MCF 10A (cell line): Measurements from ENCODE around the gene ATP13A1. TPM values are rescaled to one million over a fixed set of nuclear protein-coding genes. Genes with fewer than 3 reads are reported as not detected.

Experiments used
- BruUV-seq: library from RNA; stranded (reverse); fragments of 400-500 nt; replicated peaks from 2 replicates; lab custom pipeline; 2021; lab: Mats Ljungman, UMichigan
- CTCF ChIA-PET: fragments of 300-600 bp; sonication (Branson Sonifier 250); formaldehyde crosslinking; extraction: SDS; loops from one replicate; lab custom pipeline; 2021; ENCODE audit warnings: antibody characterized with exemption, inconsistent platforms; lab: Yijun Ruan, JAX
- POLR2A ChIA-PET: fragments of 300-600, 350-650 bp; sonication (Branson Sonifier 250); formaldehyde crosslinking; extraction: SDS; loops from one replicate; lab custom pipeline; 2020; ENCODE audit warnings: antibody characterized with exemption, inconsistent platforms; lab: Yijun Ruan, JAX
- DNase-seq: peaks from one replicate; pipeline ENCODE4 v3.0.0-alpha.2; 2018; ENCODE audit not compliant: unreplicated experiment
- H3K27ac Mint-ChIP-seq: one replicate; pipeline ENCODE4 v1.8.0; 2022; ENCODE audit warnings: mild to moderate bottlenecking, low read depth, mixed read lengths; ENCODE audit not compliant: unreplicated experiment
- H3K27me3 Mint-ChIP-seq: one replicate; pipeline ENCODE4 v1.8.0; 2022; ENCODE audit warnings: mixed read lengths; ENCODE audit not compliant: insufficient read depth, unreplicated experiment
- H3K36me3 Mint-ChIP-seq: one replicate; pipeline ENCODE4 v1.8.0; 2022; ENCODE audit warnings: mild to moderate bottlenecking, moderate library complexity, mixed read lengths; ENCODE audit not compliant: insufficient read depth, unreplicated experiment
- H3K4me1 Mint-ChIP-seq: one replicate; pipeline ENCODE4 v1.8.0; 2022; ENCODE audit warnings: mixed read lengths; ENCODE audit not compliant: insufficient read depth, unreplicated experiment
- H3K4me3 Mint-ChIP-seq: one replicate; pipeline ENCODE4 v1.8.0; 2022; ENCODE audit warnings: mild to moderate bottlenecking, moderate library complexity, mixed read lengths; ENCODE audit not compliant: unreplicated experiment
- H3K9me3 Mint-ChIP-seq: one replicate; pipeline ENCODE4 v1.8.0; 2022; ENCODE audit warnings: mixed read lengths; ENCODE audit not compliant: unreplicated experiment
- intact Hi-C: fragments of 100-400 bp; cut with micrococcal nuclease; formaldehyde crosslinking; loops from 2 replicates; pipeline ENCODE4 v1.14.1; 2022
- total RNA-seq: library from RNA; stranded (reverse); gene quantifications from 2 replicates; pipeline ENCODE4 v1.2.3, GENCODE V29; 2022
- TF ChIP-seq, protein P1 (sequence below): fragments of 200-600 bp; IDR thresholded peaks from one replicate; pipeline ENCODE4 v1.8.0; 2022; ENCODE audit warnings: antibody characterized with exemption, mild to moderate bottlenecking; ENCODE audit not compliant: unreplicated experiment

ATP13A1 gene
- total RNA-seq, 1 experiment from 2014 or later, result 63.9 TPM

DNA sequence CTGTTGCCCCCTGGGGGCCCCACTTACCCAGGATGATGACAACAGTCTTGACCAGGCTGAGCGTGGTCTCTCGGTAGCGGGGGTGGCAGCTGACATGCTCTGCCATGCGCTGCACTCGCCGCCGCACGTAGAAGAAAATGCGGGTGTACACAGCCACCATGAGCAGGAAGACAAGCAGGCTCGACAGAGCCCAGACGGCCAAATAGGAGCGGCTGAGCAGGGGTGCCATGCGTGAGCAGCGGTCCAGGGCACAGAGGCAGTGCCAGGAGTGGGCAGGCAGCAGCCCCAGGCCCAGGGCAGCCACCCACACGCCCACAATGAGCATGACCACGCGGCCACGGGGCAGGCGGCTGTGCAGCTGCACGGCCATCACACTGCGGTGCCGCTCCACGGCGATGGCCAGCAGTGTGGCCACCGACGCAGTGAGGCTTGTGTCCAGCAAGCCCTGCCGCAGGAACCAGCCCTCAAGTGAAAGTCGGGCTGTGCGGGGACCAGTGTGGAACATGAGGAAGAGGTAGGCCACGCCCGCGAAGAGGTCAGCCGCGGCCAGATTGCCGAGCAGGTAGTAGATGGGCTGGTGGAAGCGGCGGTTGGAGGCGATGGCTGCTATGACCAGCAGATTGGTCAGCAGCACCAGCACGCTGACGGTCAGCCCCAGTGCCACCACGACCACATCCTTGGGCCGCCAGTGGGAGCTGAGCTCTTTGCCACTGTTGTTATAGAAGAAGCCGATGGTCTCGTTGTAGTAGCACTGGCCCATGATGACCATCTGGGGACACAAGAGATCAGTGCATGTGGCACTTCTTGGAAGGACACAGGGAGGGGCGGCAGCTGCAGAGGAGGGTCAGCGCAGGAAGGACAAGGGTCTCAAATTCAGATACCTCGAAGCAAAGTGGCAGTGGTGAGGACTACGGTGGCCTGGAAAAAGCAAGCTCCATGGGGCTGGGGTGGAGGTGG lies 36.7 kb downstream of the ATP13A1 start:
- peaks cover 29% of the 10 kb centered on the region for H3K36me3 Mint-ChIP-seq
- peak overlapping the region; percentile 37 for H3K27ac Mint-ChIP-seq
- peak overlapping the region; percentile 75 for H3K4me3 Mint-ChIP-seq
- CTCF ChIA-PET, result interaction anchor here (0.6 to 2.1 kb wide), 4 partner anchors 21 to 94 kb away, joined by 3 to 9 read pairs (median 3); no protein-coding TSS in a partner anchor
- intact Hi-C loops, result loop anchor here (5.0 kb wide), 1 partner anchor 74 kb away; no protein-coding TSS in a partner anchor
- H3K4me1 Mint-ChIP-seq, result peaks cover 13% of the 10 kb centered on the region
- no peaks in the 10 kb centered on the region for H3K27me3 Mint-ChIP-seq
- TF ChIP-seq, protein P1, sequence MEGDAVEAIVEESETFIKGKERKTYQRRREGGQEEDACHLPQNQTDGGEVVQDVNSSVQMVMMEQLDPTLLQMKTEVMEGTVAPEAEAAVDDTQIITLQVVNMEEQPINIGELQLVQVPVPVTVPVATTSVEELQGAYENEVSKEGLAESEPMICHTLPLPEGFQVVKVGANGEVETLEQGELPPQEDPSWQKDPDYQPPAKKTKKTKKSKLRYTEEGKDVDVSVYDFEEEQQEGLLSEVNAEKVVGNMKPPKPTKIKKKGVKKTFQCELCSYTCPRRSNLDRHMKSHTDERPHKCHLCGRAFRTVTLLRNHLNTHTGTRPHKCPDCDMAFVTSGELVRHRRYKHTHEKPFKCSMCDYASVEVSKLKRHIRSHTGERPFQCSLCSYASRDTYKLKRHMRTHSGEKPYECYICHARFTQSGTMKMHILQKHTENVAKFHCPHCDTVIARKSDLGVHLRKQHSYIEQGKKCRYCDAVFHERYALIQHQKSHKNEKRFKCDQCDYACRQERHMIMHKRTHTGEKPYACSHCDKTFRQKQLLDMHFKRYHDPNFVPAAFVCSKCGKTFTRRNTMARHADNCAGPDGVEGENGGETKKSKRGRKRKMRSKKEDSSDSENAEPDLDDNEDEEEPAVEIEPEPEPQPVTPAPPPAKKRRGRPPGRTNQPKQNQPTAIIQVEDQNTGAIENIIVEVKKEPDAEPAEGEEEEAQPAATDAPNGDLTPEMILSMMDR, result no peak
- DNase-seq, result no peak
- POLR2A ChIA-PET, result interaction anchor here (0.8 to 2.2 kb wide), 5 partner anchors 10 to 110 kb away, joined by 4 to 16 read pairs (median 7); partner anchors contain the start of gene NDUFA13
- no peaks in the 10 kb centered on the region for H3K9me3 Mint-ChIP-seq
- no TSS peak for BruUV-seq

DNA sequence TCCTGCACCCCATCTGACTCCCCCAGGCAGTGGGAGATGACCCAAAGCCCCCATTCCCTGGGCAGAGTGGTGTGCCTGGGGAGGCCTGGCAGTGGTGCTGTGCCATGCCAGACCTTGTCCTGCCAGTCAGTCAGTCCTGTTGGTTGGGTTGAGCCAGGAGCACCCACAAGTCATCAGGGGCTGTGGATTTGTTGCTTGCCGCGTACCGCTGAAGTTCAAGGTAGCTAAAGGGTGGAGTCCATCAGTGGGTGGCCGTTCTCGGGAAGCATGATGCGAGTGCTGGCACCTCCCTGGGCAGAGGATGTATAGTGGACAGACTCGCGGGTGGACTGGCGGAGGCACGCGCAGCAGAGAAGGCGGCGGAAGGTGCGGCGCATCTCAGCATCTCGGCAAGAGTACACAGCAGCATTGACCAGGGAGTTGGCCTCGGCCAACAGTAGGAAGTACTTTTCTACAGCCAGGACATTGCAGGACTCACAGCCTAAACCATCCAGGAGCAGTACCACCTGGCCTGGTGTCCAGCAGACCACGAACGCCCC lies 39.4 kb downstream of the ATP13A1 start:
- no TSS peak for BruUV-seq
- Mint-ChIP-seq H3K4me3 (no peak overlapping the region), H3K4me1 (peaks cover 13% of the 10 kb centered on the region), H3K27ac (no peak overlapping the region), H3K9me3 (no peaks in the 10 kb centered on the region), H3K27me3 (no peaks in the 10 kb centered on the region), H3K36me3 (peaks cover 24% of the 10 kb centered on the region)
- ChIA-PET CTCF (interaction anchor here (0.7 to 2.5 kb wide), 2 partner anchors 38 to 92 kb away, joined by 3 to 9 read pairs; no protein-coding TSS in a partner anchor), POLR2A (interaction anchor here (1.0 to 1.6 kb wide), 2 partner anchors 10 to 17 kb away, joined by 4 read pairs; no protein-coding TSS in a partner anchor)
- no peak for DNase-seq
- intact Hi-C loops, result no loop called here
- TF ChIP-seq, protein P1, result no peak

DNA sequence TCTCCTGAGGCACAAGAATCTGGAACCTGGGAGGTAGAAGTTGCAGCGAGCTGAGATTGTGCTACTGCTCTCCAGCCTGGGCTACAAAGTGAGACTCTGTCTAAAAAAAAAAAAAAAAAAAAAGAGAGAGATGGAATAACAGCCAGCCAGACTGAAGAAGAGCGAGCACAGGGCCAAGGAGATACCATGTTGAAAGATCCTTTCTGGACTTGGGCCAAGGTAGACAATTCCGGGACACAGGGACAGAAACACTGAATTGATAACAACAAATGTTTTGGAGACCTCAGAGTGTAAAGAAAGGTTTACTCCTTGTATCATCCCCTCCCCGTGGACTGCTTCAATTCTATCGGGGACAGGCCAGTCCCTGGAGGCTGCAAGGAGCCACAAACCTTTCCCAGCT lies 40.1 kb downstream of the ATP13A1 start:
- Mint-ChIP-seq H3K27ac (no peak overlapping the region), H3K36me3 (peaks cover 24% of the 10 kb centered on the region), H3K4me3 (no peak overlapping the region), H3K9me3 (no peaks in the 10 kb centered on the region), H3K4me1 (peaks cover 8% of the 10 kb centered on the region), H3K27me3 (no peaks in the 10 kb centered on the region)
- TF ChIP-seq, protein P1, result no peak
- POLR2A ChIA-PET, result interaction anchor here (1.0 to 1.6 kb wide), 2 partner anchors 10 to 16 kb away, joined by 4 read pairs; no protein-coding TSS in a partner anchor
- intact Hi-C loops, result no loop called here
- DNase-seq, result no peak
- CTCF ChIA-PET, result interaction anchor here (1.3 to 2.5 kb wide), 3 partner anchors 10 to 91 kb away, joined by 3 to 9 read pairs (median 4); no protein-coding TSS in a partner anchor
- no TSS peak for BruUV-seq
